ENCODE measurements around the gene SLX4IP. TPM values are rescaled to one million over a fixed set of nuclear protein-coding genes. Genes with fewer than 3 reads are reported as not detected.

The SLX4IP gene
- total and polyA plus RNA-seq, 2 donors (not counting 3 experiments of a cell fraction or from before 2014, with no cell fraction given): 1.9 to 4.5 TPM

DNA sequence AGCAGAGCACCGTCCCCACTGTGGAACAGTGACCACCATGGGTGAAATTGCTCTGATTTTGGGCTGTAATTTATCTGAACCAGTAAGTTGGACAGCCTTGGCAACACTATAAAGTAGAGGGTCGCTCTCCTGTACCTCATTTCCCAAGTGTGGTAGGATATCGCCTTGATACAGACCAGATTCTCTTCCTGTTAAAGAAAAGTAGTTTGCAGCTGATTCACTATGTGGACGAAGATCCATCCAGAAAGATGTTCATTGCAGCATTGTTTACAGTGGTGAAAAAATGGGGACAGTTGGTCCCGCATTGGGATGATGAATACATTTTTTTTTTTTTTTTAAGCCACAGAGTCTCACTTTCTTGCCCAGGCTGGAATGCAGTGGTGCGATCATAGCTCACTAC, 74.3 kb downstream of the SLX4IP start:
- FAIRE-seq (no peak), DNase-seq (ENCODE audit: low read depth, low spot score) (no peak)
- no peak overlapping the region for H3K4me3 ChIP-seq (replicated peaks in 1 of 3; ENCODE audit: insufficient read depth in 1 of 3, low read depth in 1 of 3, low read length in 3 of 3)
- no TSS peak for BruUV-seq (replicated peaks)
- H3K79me2 ChIP-seq (ENCODE audit: control insufficient read depth, insufficient read depth, low read length): no peaks in the 10 kb centered on the region
- H3K27ac ChIP-seq (ENCODE audit: insufficient read depth, low read depth, low read length): no peak overlapping the region
- POLR2A ChIA-PET: no interaction called here
- CTCF ChIA-PET: no interaction called here
- dilution Hi-C loops (cut with MboI; ENCODE audit: extremely low pct_ligation_motif_present, low sequenced_read_pairs): no loop called here
- no peak overlapping the region for H2AFZ ChIP-seq (ENCODE audit: low read depth, low read length)
- no peaks in the 10 kb centered on the region for H4K20me1 ChIP-seq (replicated peaks; ENCODE audit: control insufficient read depth, extremely low read depth, insufficient read depth, low read length)
- H3K9me1 ChIP-seq (replicated peaks; ENCODE audit: control insufficient read depth, extremely low read depth, insufficient read depth, low read length): no peaks in the 10 kb centered on the region
- no peak overlapping the region for H3K4me2 ChIP-seq (ENCODE audit: insufficient read depth, low read length)
- no peaks in the 10 kb centered on the region for H3K27me3 ChIP-seq (ENCODE audit: control insufficient read depth in 2 of 2, insufficient read depth in 2 of 2, low read length in 2 of 2)
- no peak overlapping the region for H3K9ac ChIP-seq (replicated peaks; ENCODE audit: extremely low read depth, insufficient read depth, low read length)
- no peaks in the 10 kb centered on the region for H3K36me3 ChIP-seq (ENCODE audit: control insufficient read depth in 2 of 2, extremely low read depth in 1 of 2, insufficient read depth in 2 of 2, low read length in 2 of 2)
- H3K9me3 ChIP-seq (replicated peaks; ENCODE audit: control insufficient read depth, insufficient read depth, low read length): no peaks in the 10 kb centered on the region
- TF ChIP-seq, protein P1, sequence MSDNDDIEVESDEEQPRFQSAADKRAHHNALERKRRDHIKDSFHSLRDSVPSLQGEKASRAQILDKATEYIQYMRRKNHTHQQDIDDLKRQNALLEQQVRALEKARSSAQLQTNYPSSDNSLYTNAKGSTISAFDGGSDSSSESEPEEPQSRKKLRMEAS (IDR thresholded peaks at IDR 0.05; ENCODE audit: insufficient read depth, insufficient read length): no peak
- TF ChIP-seq POLR2A (IDR thresholded peaks at IDR 0.05; ENCODE audit: low read depth, low read length) (no peak), FOS (IDR thresholded peaks at IDR 0.05; ENCODE audit: borderline replicate concordance, insufficient read depth, low read length) (no peak), JUN (IDR thresholded peaks at IDR 0.05; ENCODE audit: borderline replicate concordance, insufficient read depth, insufficient read length, low read depth) (no peak), EZH2 (IDR thresholded peaks at IDR 0.05; ENCODE audit: borderline replicate concordance, low read depth, low read length, severe bottlenecking) (no peak), GATA2 (IDR thresholded peaks at IDR 0.05; ENCODE audit: insufficient read depth, insufficient read length, low read depth, low read length) (no peak), POLR2AphosphoS5 (IDR thresholded peaks at IDR 0.05; ENCODE audit: insufficient read depth, low read depth, low read length) (no peak), MYC (IDR thresholded peaks at IDR 0.05; ENCODE audit: low read depth, low read length) (no peak)
- TF ChIP-seq, protein P2, sequence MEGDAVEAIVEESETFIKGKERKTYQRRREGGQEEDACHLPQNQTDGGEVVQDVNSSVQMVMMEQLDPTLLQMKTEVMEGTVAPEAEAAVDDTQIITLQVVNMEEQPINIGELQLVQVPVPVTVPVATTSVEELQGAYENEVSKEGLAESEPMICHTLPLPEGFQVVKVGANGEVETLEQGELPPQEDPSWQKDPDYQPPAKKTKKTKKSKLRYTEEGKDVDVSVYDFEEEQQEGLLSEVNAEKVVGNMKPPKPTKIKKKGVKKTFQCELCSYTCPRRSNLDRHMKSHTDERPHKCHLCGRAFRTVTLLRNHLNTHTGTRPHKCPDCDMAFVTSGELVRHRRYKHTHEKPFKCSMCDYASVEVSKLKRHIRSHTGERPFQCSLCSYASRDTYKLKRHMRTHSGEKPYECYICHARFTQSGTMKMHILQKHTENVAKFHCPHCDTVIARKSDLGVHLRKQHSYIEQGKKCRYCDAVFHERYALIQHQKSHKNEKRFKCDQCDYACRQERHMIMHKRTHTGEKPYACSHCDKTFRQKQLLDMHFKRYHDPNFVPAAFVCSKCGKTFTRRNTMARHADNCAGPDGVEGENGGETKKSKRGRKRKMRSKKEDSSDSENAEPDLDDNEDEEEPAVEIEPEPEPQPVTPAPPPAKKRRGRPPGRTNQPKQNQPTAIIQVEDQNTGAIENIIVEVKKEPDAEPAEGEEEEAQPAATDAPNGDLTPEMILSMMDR (IDR thresholded peaks at IDR 0.05; ENCODE audit: extremely low read depth in 1 of 2, insufficient read depth in 1 of 2, low read depth in 1 of 2, low read length in 2 of 2): no peak
- peaks cover 22% of the 10 kb centered on the region for H3K4me1 ChIP-seq (ENCODE audit: control insufficient read depth, extremely low read depth, insufficient read depth, low read length)
- intact Hi-C loops (cut with micrococcal nuclease): no loop called here
